Peyer's patch (tissue), 4 donors: ENCODE results near the gene RAB6A. TPM values are rescaled to one million over a fixed set of nuclear protein-coding genes. Genes with fewer than 3 reads are reported as not detected.
A peak's percentile ranks its signal among the peaks of the same experiment; 100 is the strongest.

Experiments used
- DNase-seq, 3 donors: peaks; one replicate each; pipeline ENCODE4 v3.0.0-alpha.2; 2017 to 2019
- H3K27ac ChIP-seq, 4 donors: fragments of 200-600 bp; sonication (generic); one replicate each; pipeline ENCODE4 v1.5.1; 2016 to 2019
- H3K27me3 ChIP-seq, 2 donors: fragments of 200-600 bp; sonication (generic); one replicate each; pipeline ENCODE4 v1.5.1; 2019
- H3K36me3 ChIP-seq, 3 donors: fragments of 200-600 bp; sonication (generic); one replicate each; pipeline ENCODE4 v1.5.1; 2016 to 2019
- H3K4me1 ChIP-seq, 4 donors: fragments of 200-600 bp; sonication (generic); one replicate each; pipeline ENCODE4 v1.5.1; 2016 to 2019
- H3K4me3 ChIP-seq, 4 donors: fragments of 200-600 bp; sonication (generic); 1 replicate in 3 of 4; 2 replicates in 1 of 4; pipeline ENCODE4 v1.5.1; 2016 to 2019; ENCODE audit warnings: mild to moderate bottlenecking in 1 of 4
- H3K9me3 ChIP-seq, 4 donors: fragments of 200-600 bp; sonication (generic); one replicate each; pipeline ENCODE4 v1.5.1; 2016 to 2019; ENCODE audit warnings: mild to moderate bottlenecking in 1 of 4
- CTCF ChIP-seq, 6 experiments: fragments of 450-650 bp in 4 of 6; fragments of 200-600 bp in 2 of 6; sonication (generic) in 1 of 6; IDR thresholded peaks; one replicate each; pipeline ENCODE4 v1.5.1; 2017 to 2019; ENCODE audit warnings: antibody characterized with exemption in 6 of 6, mild to moderate bottlenecking in 3 of 6, moderate library complexity in 1 of 6
- POLR2A ChIP-seq, 2 donors: fragments of 450-650 bp; IDR thresholded peaks; one replicate each; pipeline ENCODE4 v1.5.1; 2017; ENCODE audit warnings: antibody characterized with exemption in 2 of 2, mild to moderate bottlenecking in 2 of 2, moderate library complexity in 2 of 2
- total RNA-seq, 4 donors: library from RNA; depleted of rRNA; stranded (reverse); fragments of >200 nt; gene quantifications; one replicate each; pipeline ENCODE4 v1.1.0, GENCODE V29; 2016

The RAB6A gene
- total RNA-seq, 4 donors from 2014 or later: 76.7 to 198 (median 182) TPM

GRCh38 chr11:73761403-73761945 is 600 bp upstream of the RAB6A start:
- peak overlapping the region; percentile 92 to 100 (median 97) for H3K27ac ChIP-seq
- TF ChIP-seq POLR2A (IDR thresholded peaks at IDR 0.05) (no peak), CTCF (IDR thresholded peaks at IDR 0.05) (no peak)
- H3K4me1 ChIP-seq: peaks cover 0 to 18% (median 5%) of the 10 kb centered on the region in 4 donors
- H3K9me3 ChIP-seq: no peaks in the 10 kb centered on the region
- H3K4me3 ChIP-seq: peak overlapping the region; percentile 43 to 95 (median 89)
- DNase-seq: no peak
- H3K27me3 ChIP-seq: no peaks in the 10 kb centered on the region
- H3K36me3 ChIP-seq: no peaks in the 10 kb centered on the region

GRCh38 chr11:73760135-73760678 is 667 bp downstream of the RAB6A start:
- DNase-seq: peak in 2 of 3 donors; percentile 57 to 72
- H3K27me3 ChIP-seq: no peaks in the 10 kb centered on the region
- H3K4me3 ChIP-seq: peak overlapping the region; percentile 89 to 97 (median 92)
- no peaks in the 10 kb centered on the region for H3K36me3 ChIP-seq
- no peaks in the 10 kb centered on the region for H3K9me3 ChIP-seq
- H3K27ac ChIP-seq: peak overlapping the region; percentile 92 to 100 (median 97)
- TF ChIP-seq CTCF (IDR thresholded peaks at IDR 0.05): no peak
- TF ChIP-seq POLR2A (IDR thresholded peaks at IDR 0.05): no peak
- peaks cover 0 to 18% (median 5%) of the 10 kb centered on the region in 4 donors for H3K4me1 ChIP-seq

GRCh38 chr11:73759610-73760134 is 1.2 kb downstream of the RAB6A start:
- Histone ChIP-seq H3K4me1 (peaks cover 0 to 18% (median 5%) of the 10 kb centered on the region in 4 donors), H3K36me3 (no peaks in the 10 kb centered on the region), H3K9me3 (no peaks in the 10 kb centered on the region), H3K27me3 (no peaks in the 10 kb centered on the region), H3K27ac (peak overlapping the region; percentile 92 to 100 (median 97)), H3K4me3 (peak overlapping the region; percentile 89 to 97 (median 92))
- no peak for DNase-seq
- TF ChIP-seq POLR2A (IDR thresholded peaks at IDR 0.05) (no peak), CTCF (IDR thresholded peaks at IDR 0.05) (peak in 4 of 6 experiments; percentile 11 to 55 (median 26))

- TF ChIP-seq POLR2A (IDR thresholded peaks at IDR 0.05) (no peak), CTCF (IDR thresholded peaks at IDR 0.05) (no peak)
- H3K4me3 ChIP-seq: peak overlapping the region in 1 of 4 donors; percentile 97
- no peak overlapping the region for H3K27ac ChIP-seq
Observed at GRCh38 chr11:73758451-73758850, 2.4 kb downstream of the RAB6A start.

GRCh38 chr11:73757598-73757997 is 3.3 kb downstream of the RAB6A start:
- H3K4me1 ChIP-seq: peaks cover 0 to 25% (median 5%) of the 10 kb centered on the region in 4 donors
- no peaks in the 10 kb centered on the region for H3K9me3 ChIP-seq
- TF ChIP-seq CTCF (IDR thresholded peaks at IDR 0.05): no peak
- no peak for TF ChIP-seq POLR2A (IDR thresholded peaks at IDR 0.05)
- H3K4me3 ChIP-seq: no peak overlapping the region
- no peak overlapping the region for H3K27ac ChIP-seq
- H3K27me3 ChIP-seq: no peaks in the 10 kb centered on the region
- H3K36me3 ChIP-seq: no peaks in the 10 kb centered on the region
- DNase-seq: no peak

More at GRCh38 chr11:73758451-73758850, 2.4 kb downstream of the RAB6A start:
- Histone ChIP-seq H3K36me3 (no peaks in the 10 kb centered on the region), H3K27me3 (no peaks in the 10 kb centered on the region), H3K4me1 (peaks cover 0 to 18% (median 5%) of the 10 kb centered on the region in 4 donors), H3K9me3 (no peaks in the 10 kb centered on the region)
- DNase-seq: no peak
